Omental fat pad (tissue), 4 donors: Measurements from ENCODE around the gene KLHDC9. TPM values are rescaled to one million over a fixed set of nuclear protein-coding genes. Genes with fewer than 3 reads are reported as not detected.

Source experiments
- ATAC-seq: fragments of 150-250 bp; one replicate; pipeline ENCODE4 v1.9.1; 2016; ENCODE audit warnings: mild to moderate bottlenecking, moderate library complexity; ENCODE audit not compliant: low FRiP score
- DNase-seq: peaks from one replicate; pipeline ENCODE4 v3.0.0-alpha.2; 2019; ENCODE audit warnings: low spot score
- total RNA-seq, 4 donors: library from RNA; depleted of rRNA; stranded (reverse); fragments of >200 nt; gene quantifications; one replicate each; pipeline ENCODE4 v1.1.0, GENCODE V29; 2016
- TF ChIP-seq, protein P1 (sequence below), 3 donors: fragments of 450-650 bp; IDR thresholded peaks; one replicate each; pipeline ENCODE4 v1.5.1; 2016 to 2017; ENCODE audit warnings: antibody characterized with exemption in 3 of 3, mild to moderate bottlenecking in 3 of 3, moderate library complexity in 2 of 3

The KLHDC9 gene
- total RNA-seq, 4 donors from 2014 or later: 0.60 to 2.2 (median 1.5) TPM; not detected in 1

DNA sequence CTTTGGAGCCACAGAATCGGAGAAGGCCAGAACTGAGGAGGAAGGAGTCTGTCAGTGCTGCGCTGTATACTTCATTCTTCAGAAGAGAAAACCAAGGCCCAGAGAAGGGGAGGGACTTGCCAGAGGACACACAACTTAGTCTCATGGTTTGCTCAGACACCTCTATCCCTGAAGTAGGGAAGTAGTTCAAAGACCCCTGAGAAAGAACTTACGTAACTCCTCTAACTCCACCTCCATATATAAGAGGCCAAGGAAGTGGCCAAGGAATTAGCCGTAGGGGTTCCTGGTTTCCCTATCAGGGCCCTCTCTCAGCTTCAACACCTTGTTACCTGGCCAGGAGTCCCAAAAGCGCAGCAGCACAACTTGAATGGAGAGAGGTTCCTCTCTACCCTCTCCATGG, 8.2 kb upstream of the KLHDC9 start:
- no peak for DNase-seq
- TF ChIP-seq, protein P1, sequence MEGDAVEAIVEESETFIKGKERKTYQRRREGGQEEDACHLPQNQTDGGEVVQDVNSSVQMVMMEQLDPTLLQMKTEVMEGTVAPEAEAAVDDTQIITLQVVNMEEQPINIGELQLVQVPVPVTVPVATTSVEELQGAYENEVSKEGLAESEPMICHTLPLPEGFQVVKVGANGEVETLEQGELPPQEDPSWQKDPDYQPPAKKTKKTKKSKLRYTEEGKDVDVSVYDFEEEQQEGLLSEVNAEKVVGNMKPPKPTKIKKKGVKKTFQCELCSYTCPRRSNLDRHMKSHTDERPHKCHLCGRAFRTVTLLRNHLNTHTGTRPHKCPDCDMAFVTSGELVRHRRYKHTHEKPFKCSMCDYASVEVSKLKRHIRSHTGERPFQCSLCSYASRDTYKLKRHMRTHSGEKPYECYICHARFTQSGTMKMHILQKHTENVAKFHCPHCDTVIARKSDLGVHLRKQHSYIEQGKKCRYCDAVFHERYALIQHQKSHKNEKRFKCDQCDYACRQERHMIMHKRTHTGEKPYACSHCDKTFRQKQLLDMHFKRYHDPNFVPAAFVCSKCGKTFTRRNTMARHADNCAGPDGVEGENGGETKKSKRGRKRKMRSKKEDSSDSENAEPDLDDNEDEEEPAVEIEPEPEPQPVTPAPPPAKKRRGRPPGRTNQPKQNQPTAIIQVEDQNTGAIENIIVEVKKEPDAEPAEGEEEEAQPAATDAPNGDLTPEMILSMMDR (IDR thresholded peaks at IDR 0.05): no peak
- no peak for ATAC-seq

DNA sequence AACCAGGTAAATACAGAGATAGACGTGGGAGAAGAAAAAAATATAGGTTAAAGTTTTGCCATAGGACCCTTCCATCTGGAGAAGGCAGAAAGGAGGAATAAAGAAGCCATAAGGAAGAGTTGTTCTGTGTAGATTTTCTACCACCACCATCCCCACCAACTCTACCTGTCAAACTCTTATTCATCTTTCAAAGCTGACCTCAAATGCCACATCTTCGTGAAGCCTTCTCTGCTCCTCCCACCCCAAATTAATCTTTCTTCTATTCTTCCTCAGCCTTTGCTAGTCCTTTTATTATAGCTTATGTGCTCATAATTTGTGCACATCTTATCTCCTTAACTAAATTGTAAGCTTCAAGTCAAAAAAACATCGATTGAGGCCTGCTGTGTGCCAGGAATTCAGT, 7.5 kb upstream of the KLHDC9 start:
- TF ChIP-seq, protein P1 (IDR thresholded peaks at IDR 0.05): no peak
- DNase-seq: no peak

DNA sequence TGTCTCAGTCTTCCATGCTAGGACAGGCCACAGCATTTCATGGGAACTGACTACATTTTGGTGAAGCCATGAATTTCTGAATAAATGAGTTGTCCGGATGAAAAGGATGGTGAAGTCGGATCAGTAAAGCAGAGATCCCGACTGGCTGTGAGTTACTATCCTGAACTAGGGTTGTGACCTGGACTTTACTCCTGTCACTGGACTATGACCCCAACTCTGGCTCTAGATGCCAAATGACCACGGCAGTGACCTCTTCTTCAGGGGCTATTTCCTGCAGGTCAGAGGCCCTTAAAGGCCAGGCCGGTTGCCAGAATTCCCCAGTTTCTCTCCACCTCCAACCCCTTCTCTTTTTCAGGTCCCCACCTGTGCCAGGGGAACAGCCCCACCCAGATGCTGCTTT, 7.1 kb upstream of the KLHDC9 start:
- TF ChIP-seq, protein P1 (IDR thresholded peaks at IDR 0.05): no peak
- DNase-seq: no peak
- ATAC-seq: no peak

More for the DNA sequence above, 7.5 kb upstream of the KLHDC9 start:
- ATAC-seq: no peak

DNA sequence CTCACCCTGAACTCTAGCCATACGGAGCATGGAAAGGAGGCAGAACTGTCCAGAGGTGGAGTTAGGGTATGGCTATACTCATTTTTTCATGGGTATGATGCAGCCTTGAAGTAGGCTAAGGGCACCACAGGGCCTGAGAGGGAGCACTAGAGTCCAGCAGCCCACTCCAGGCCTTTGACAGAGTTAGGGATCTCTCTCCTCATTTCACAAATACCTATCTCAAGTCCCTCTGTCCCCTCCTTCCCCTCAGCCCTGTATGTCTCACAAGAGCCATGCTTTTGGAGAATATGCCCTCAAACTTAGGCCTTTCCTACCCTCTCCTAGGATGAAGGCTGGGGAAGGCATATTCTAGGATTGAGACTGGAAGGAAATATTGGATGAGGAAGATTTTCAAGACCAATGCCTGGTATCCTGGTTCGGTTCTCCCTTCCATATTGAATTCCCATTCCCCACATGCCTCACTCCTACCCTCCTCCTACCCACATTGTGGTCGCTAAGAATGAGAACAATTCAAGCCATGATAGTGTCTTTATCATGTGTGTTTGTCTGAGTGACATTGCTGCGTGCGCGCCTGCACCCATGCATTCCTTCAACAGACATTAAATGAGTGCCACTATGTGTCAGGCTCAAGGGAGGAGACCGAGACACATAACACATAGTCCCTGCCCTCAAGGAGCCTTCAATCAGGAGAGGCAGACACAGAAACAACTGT, 6.2 kb upstream of the KLHDC9 start:
- TF ChIP-seq, protein P1 (IDR thresholded peaks at IDR 0.05): no peak
- ATAC-seq (no peak), DNase-seq (no peak)

DNA sequence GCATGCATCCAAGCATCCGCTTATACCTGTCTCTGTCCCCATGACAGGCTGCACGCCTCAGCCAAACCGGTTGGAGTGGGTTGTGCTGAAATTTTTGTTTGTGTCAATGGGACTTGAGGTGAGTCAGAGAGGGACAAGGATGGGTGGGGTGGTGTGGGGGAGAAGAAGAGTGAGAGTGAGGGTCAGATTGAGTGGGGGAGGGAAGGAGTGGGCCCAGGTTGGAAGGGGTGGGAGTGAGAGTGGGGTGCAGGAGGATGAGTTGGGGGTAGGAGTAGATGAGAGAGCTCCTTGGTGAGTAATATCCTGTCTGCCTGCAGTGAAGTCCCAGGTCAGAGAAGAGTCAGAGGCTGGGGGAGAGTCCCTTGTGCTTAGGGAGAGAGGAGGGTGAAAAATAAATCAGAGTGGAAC, 5.5 kb upstream of the KLHDC9 start:
- DNase-seq (no peak), ATAC-seq (no peak)
- TF ChIP-seq, protein P1 (IDR thresholded peaks at IDR 0.05): no peak

DNA sequence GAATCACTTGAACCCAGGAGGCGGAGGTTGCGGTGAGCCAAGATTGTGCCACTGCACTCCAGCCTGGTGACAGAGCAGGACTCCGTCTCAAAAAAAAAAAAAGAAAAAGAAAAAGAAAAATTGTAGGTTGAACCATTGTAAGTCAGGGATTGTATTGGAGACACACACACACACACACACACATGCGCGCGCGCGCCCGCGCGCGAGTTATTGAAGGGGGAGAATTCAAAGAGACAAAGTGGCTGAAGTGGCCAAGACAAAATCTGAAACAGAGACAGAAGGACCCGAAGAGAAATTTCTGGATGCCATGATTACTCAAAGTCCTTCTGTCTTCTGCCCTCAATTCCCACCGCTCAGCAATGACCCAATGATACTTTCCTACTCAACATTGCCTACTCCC, 3.7 kb upstream of the KLHDC9 start:
- TF ChIP-seq, protein P1 (IDR thresholded peaks at IDR 0.05): no peak
- ATAC-seq (no peak), DNase-seq (no peak)

DNA sequence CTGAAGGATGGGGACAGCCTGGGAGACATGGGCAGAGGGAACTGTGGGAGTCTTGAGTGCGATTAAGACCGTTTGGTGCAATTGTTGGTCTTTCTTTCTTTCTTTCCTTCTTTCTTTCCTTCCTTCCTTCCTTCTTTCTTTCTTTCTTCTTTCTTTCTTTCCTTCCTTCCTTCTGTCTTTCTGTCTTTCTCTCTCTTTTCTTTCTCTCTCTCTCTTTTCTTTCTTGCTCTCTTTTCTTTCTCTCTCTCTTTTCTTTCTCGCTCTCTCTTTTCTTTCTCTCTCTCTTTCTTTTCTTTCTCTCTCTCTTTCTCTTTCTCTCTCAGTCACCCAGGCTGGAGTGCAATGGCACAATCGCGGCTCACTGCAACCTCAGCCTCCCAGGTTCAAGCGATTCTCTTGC, 2.9 kb upstream of the KLHDC9 start:
- no peak for DNase-seq
- TF ChIP-seq, protein P1 (IDR thresholded peaks at IDR 0.05): no peak
- ATAC-seq: no peak
